Spinal cord (tissue), 10 donors: ENCODE measurements around the gene PARD3. TPM values are rescaled to one million over a fixed set of nuclear protein-coding genes. Genes with fewer than 3 reads are reported as not detected.

Experiments used
- DNase-seq, 6 donors: peaks; one replicate each; pipeline versions ENCODE4 v3.0.0 to v3.0.0-alpha.2; 2013 to 2015; ENCODE audit warnings: low spot score in 6 of 6, low read depth in 4 of 6
- H3K27ac ChIP-seq: one replicate; pipeline ENCODE4 v1.5.1; 2013; ENCODE audit warnings: low read depth, low read length, control low read depth
- H3K27me3 ChIP-seq: one replicate; pipeline ENCODE4 v1.6.1; 2013; ENCODE audit warnings: low read length; ENCODE audit not compliant: control insufficient read depth, insufficient read depth
- H3K36me3 ChIP-seq: one replicate; pipeline ENCODE4 v1.6.1; 2013; ENCODE audit warnings: low read length; ENCODE audit not compliant: control insufficient read depth, insufficient read depth
- H3K4me1 ChIP-seq: one replicate; pipeline ENCODE4 v1.6.1; 2013; ENCODE audit warnings: low read length; ENCODE audit not compliant: control insufficient read depth, insufficient read depth
- H3K4me3 ChIP-seq: one replicate; pipeline ENCODE4 v1.5.1; 2013; ENCODE audit warnings: low read depth, low read length, control low read depth
- H3K9me3 ChIP-seq: one replicate; pipeline ENCODE4 v1.6.1; 2013; ENCODE audit warnings: low read length; ENCODE audit not compliant: control insufficient read depth, insufficient read depth
- WGBS: methylation state at CpG from one replicate; pipeline ENCODE4 v1.1.5; 2013; ENCODE audit warnings: missing lambda C conversion rate; ENCODE audit not compliant: insufficient coverage; 5-methylcytosine and 5-hydroxymethylcytosine counted together
- polyA plus RNA-seq, 2 donors: library from polyadenylated mRNA; unstranded; fragments of 120-200 nt; gene quantifications; one replicate each; pipeline ENCODE4 v1.2.1, GENCODE V29; 2013; ENCODE audit not compliant: insufficient read length in 2 of 2
- total RNA-seq, 2 donors: library from RNA; depleted of rRNA in 1 of 2; stranded (reverse); fragments of 120-200 nt in 1 of 2; fragments of >200 nt in 1 of 2; gene quantifications; one replicate each; pipeline versions ENCODE4 v1.2.3 to v1.2.4, GENCODE V29; 2013 to 2014
- donor health status: healthy.

The PARD3 gene
- total and polyA plus RNA-seq, 4 donors: 29.5 to 94.3 (median 47.1) TPM

- 0% methylated on average over 66 of the region's 77 CpGs for WGBS
- peak in 2 of 6 donors; percentile 81 to 82 for DNase-seq
- Histone ChIP-seq H3K27ac (peak overlapping the region; percentile 88), H3K4me1 (peaks cover 31% of the 10 kb centered on the region), H3K4me3 (peak overlapping the region; percentile 72), H3K36me3 (no peaks in the 10 kb centered on the region), H3K9me3 (no peaks in the 10 kb centered on the region), H3K27me3 (no peaks in the 10 kb centered on the region)
These were observed 728 bp downstream of the PARD3 start for GRCh38 chr10:34814223-34814912.

- Histone ChIP-seq H3K4me3 (peak overlapping the region; percentile 72), H3K27me3 (no peaks in the 10 kb centered on the region), H3K36me3 (no peaks in the 10 kb centered on the region), H3K27ac (peak overlapping the region; percentile 88), H3K4me1 (peaks cover 38% of the 10 kb centered on the region), H3K9me3 (no peaks in the 10 kb centered on the region)
- DNase-seq: peak in 2 of 6 donors; percentile 50 to 68
- WGBS: 5% methylated on average over 16 of the region's 19 CpGs
These were observed 1.4 kb downstream of the PARD3 start for GRCh38 chr10:34813626-34814222.

- peak in 1 of 6 donors; percentile 16 for DNase-seq
- Histone ChIP-seq H3K27me3 (no peaks in the 10 kb centered on the region), H3K36me3 (no peaks in the 10 kb centered on the region), H3K9me3 (no peaks in the 10 kb centered on the region), H3K4me3 (no peak overlapping the region), H3K27ac (no peak overlapping the region), H3K4me1 (peaks cover 47% of the 10 kb centered on the region)
- WGBS: 75% methylated on average over 4 of the region's 5 CpGs
These were observed 2.3 kb downstream of the PARD3 start for GRCh38 chr10:34812771-34813170.

GRCh38 chr10:34811968-34812514 lies 3.1 kb downstream of the PARD3 start:
- H3K9me3 ChIP-seq: no peaks in the 10 kb centered on the region
- H3K27ac ChIP-seq: no peak overlapping the region
- no peak overlapping the region for H3K4me3 ChIP-seq
- DNase-seq: peak in 1 of 6 donors; percentile 22
- no peaks in the 10 kb centered on the region for H3K27me3 ChIP-seq
- no peaks in the 10 kb centered on the region for H3K36me3 ChIP-seq
- WGBS: no CpG with 5 or more reads among the region's 1 CpG
- peaks cover 47% of the 10 kb centered on the region for H3K4me1 ChIP-seq

GRCh38 chr10:34811126-34811967 lies 3.7 kb downstream of the PARD3 start:
- no peaks in the 10 kb centered on the region for H3K9me3 ChIP-seq
- no peaks in the 10 kb centered on the region for H3K36me3 ChIP-seq
- peaks cover 43% of the 10 kb centered on the region for H3K4me1 ChIP-seq
- no peak overlapping the region for H3K4me3 ChIP-seq
- 75% methylated on average over 9 of the region's 17 CpGs for WGBS
- no peak overlapping the region for H3K27ac ChIP-seq
- no peaks in the 10 kb centered on the region for H3K27me3 ChIP-seq
- no peak for DNase-seq

GRCh38 chr10:34809796-34810195 lies 5.3 kb downstream of the PARD3 start:
- H3K4me1 ChIP-seq: peaks cover 37% of the 10 kb centered on the region

GRCh38 chr10:34808801-34809745 lies 6.0 kb downstream of the PARD3 start:
- Histone ChIP-seq H3K4me1 (peaks cover 37% of the 10 kb centered on the region), H3K27ac (peak overlapping the region; percentile 89), H3K36me3 (no peaks in the 10 kb centered on the region), H3K4me3 (peak overlapping the region; percentile 44), H3K9me3 (no peaks in the 10 kb centered on the region), H3K27me3 (no peaks in the 10 kb centered on the region)
- 17% methylated on average over 11 of the region's 19 CpGs for WGBS
- peak in 2 of 6 donors; percentile 73 to 83 for DNase-seq

More at GRCh38 chr10:34809796-34810195, 5.3 kb downstream of the PARD3 start:
- Histone ChIP-seq H3K4me3 (no peak overlapping the region), H3K27ac (peak overlapping the region; percentile 89), H3K27me3 (no peaks in the 10 kb centered on the region), H3K9me3 (no peaks in the 10 kb centered on the region), H3K36me3 (no peaks in the 10 kb centered on the region)
- no peak for DNase-seq
- WGBS: 85% methylated on average over 2 of the region's 3 CpGs

- H3K27ac ChIP-seq: peak overlapping the region; percentile 89
- H3K36me3 ChIP-seq: no peaks in the 10 kb centered on the region
- no peak for DNase-seq
- peaks cover 32% of the 10 kb centered on the region for H3K4me1 ChIP-seq
- H3K27me3 ChIP-seq: no peaks in the 10 kb centered on the region
- WGBS: 83% methylated on average over 2 of the region's 4 CpGs
- H3K4me3 ChIP-seq: no peak overlapping the region
- no peaks in the 10 kb centered on the region for H3K9me3 ChIP-seq
These were observed 6.8 kb downstream of the PARD3 start for GRCh38 chr10:34808336-34808735.
